H1 (cell line): ENCODE data around the gene BRD7. TPM values are rescaled to one million over a fixed set of nuclear protein-coding genes. Genes with fewer than 3 reads are reported as not detected.

Source experiments
- E2F6 ChIP-seq: IDR thresholded peaks from 2 replicates; pipeline ENCODE4 v1.6.1; 2012; ENCODE audit warnings: inconsistent platforms
- polyA plus RNA-seq, 7 experiments: library from polyadenylated mRNA; depleted of rRNA in 3 of 7; stranded (reverse) in 5 of 7; unstranded in 2 of 7; fragments of >200 nt in 5 of 7; fragments of 200-250 nt in 2 of 7; gene quantifications; 1 replicate in 5 of 7; 2 replicates in 1 of 7; 4 replicates in 1 of 7; pipeline versions ENCODE4 v1.2.1 to v1.2.3, GENCODE V29; 2011 to 2013; ENCODE audit warnings: missing spikeins in 2 of 7, mixed read lengths in 2 of 7
- total RNA-seq: library from RNA; stranded (reverse); fragmentation: NEBNext Ultra II Directional; extraction: Animal tissue kit (Norgen Biotek cat#: 25700); gene quantifications from 2 replicates; pipeline ENCODE4 v1.2.1, GENCODE V29; 2021

The BRD7 gene
- total and polyA plus RNA-seq, 2 of the 8 experiments (the other 6 are each of a cell fraction or from before 2014, with no cell fraction given) = 42.5 to 120 TPM

GRCh38 chr16:50372611-50373344, 4.0 kb upstream of the BRD7 start (continued):
- no peak for TF ChIP-seq E2F6
